ENCODE measurements around the gene SACM1L. TPM values are rescaled to one million over a fixed set of nuclear protein-coding genes. Genes with fewer than 3 reads are reported as not detected.

SACM1L gene
- total and polyA plus RNA-seq, 2 of the 8 experiments (the other 6 are each of a cell fraction or from before 2014, with no cell fraction given), result 20.1 to 61.0 TPM

- Histone ChIP-seq H4K5ac (ENCODE audit: insufficient read length, low read depth, low read length) (no peak overlapping the region), H3K14ac (ENCODE audit: insufficient read length) (no peak overlapping the region), H2BK20ac (ENCODE audit: low read length) (no peak overlapping the region), H2AK5ac (ENCODE audit: low read depth, low read length) (no peak overlapping the region), H3K23me2 (ENCODE audit: low read depth, low read length) (no peaks in the 10 kb centered on the region), H4K91ac (replicated peaks; ENCODE audit: insufficient read length, low read length) (no peak overlapping the region), H2BK12ac (ENCODE audit: low read depth, low read length) (no peak overlapping the region), H3K4me1 (replicated peaks in 1 of 4; ENCODE audit: control insufficient read depth in 3 of 4, insufficient read depth in 4 of 4, low read length in 3 of 4) (no peaks in the 10 kb centered on the region), H3K36me3 (ENCODE audit: control insufficient read depth in 2 of 4, insufficient read depth in 4 of 4, low read length in 3 of 4) (peaks cover 0 to 43% (median 10%) of the 10 kb centered on the region in 4 experiments; a peak in 7 of 8 replicates), H2BK120ac (replicated peaks; ENCODE audit: low read depth, low read length) (no peak overlapping the region), H3K9ac (replicated peaks in 1 of 4; ENCODE audit: extremely low read depth in 1 of 4, low read depth in 3 of 4, low read length in 3 of 4) (no peak overlapping the region), H3K4ac (replicated peaks; ENCODE audit: insufficient read length, low read depth, low read length) (no peak overlapping the region), H2BK5ac (ENCODE audit: low read depth, low read length) (no peak overlapping the region), H3K79me2 (ENCODE audit: control insufficient read depth in 1 of 2, insufficient read depth in 2 of 2, low read length in 2 of 2) (no peaks in the 10 kb centered on the region), H3K23ac (ENCODE audit: insufficient read length) (no peak overlapping the region), H2AFZ (ENCODE audit: low read length) (no peak overlapping the region), H4K20me1 (replicated peaks in 1 of 2; ENCODE audit: control insufficient read depth in 1 of 2, insufficient read depth in 2 of 2, low read length in 2 of 2) (no peaks in the 10 kb centered on the region), H3K9me3 (ENCODE audit: insufficient read depth in 2 of 2, low read depth in 1 of 2, low read length in 1 of 2) (no peaks in the 10 kb centered on the region), H3K4me2 (ENCODE audit: insufficient read depth in 1 of 2, low read depth in 2 of 2, low read length in 2 of 2) (no peak overlapping the region), H2BK15ac (ENCODE audit: low read length) (no peak overlapping the region), H3K27me3 (replicated peaks in 1 of 4; ENCODE audit: control insufficient read depth in 3 of 4, extremely low read depth in 1 of 4, insufficient read depth in 3 of 4, low read length in 3 of 4) (no peaks in the 10 kb centered on the region), H3K79me1 (ENCODE audit: low read depth, low read length) (no peaks in the 10 kb centered on the region), H3K18ac (ENCODE audit: extremely low read depth, low read length) (no peak overlapping the region), H3K56ac (replicated peaks; ENCODE audit: insufficient read length, low read depth, low read length) (no peak overlapping the region), H4K8ac (ENCODE audit: extremely low read depth, insufficient read depth, low read length) (no peak overlapping the region), H3K27ac (ENCODE audit: low read depth, low read length) (no peak overlapping the region), H3K4me3 (ENCODE audit: extremely low read depth in 1 of 4, insufficient read depth in 2 of 4, low read depth in 3 of 4, low read length in 4 of 4) (no peak overlapping the region)
- ChIA-PET CTCF (ENCODE audit: partially characterized antibody) (interaction anchor here (0.6 to 0.9 kb wide), 3 partner anchors 9 to 14 kb away, joined by 3 to 4 read pairs (median 3); no protein-coding TSS in a partner anchor), POLR2A (ENCODE audit: partially characterized antibody) (no interaction called here)
- DNase-seq (ENCODE audit: low read depth in 1 of 2, low spot score in 2 of 2) (no peak), FAIRE-seq (no peak)
- WGBS, 2 experiments (ENCODE audit: extremely low coverage in 1 of 2, insufficient coverage in 1 of 2, insufficient read length in 1 of 2, insufficient replicate concordance in 2 of 2, low coverage in 1 of 2, low lambda C conversion rate in 2 of 2, missing lambda C conversion rate in 1 of 2), result 88% methylated on average over 3 of the region's 3 CpGs; no CpG with 5 or more reads in 1 of the 2 experiments
- TF ChIP-seq CHD1 (IDR thresholded peaks at IDR 0.05; ENCODE audit: low read depth, low read length) (no peak), SRF (IDR thresholded peaks at IDR 0.05; ENCODE audit: low read depth, low read length) (no peak), HDAC6 (IDR thresholded peaks at IDR 0.05; ENCODE audit: low read depth, low read length) (no peak), POLR2A (IDR thresholded peaks at IDR 0.05; ENCODE audit: control extremely low read depth in 1 of 2, low read depth in 2 of 2, low read length in 2 of 2) (no peak), MAFK (IDR thresholded peaks at IDR 0.05; ENCODE audit: low read depth, low read length) (no peak), POU5F1 (IDR thresholded peaks at IDR 0.05; ENCODE audit: low read depth, low read length) (no peak), TAF7 (optimal IDR thresholded peaks at IDR 0.05; ENCODE audit: borderline replicate concordance, low read depth, low read length) (no peak)
These were observed 30.7 kb downstream of the SACM1L start for GRCh38 chr3:45719655-45720487.

All from H1 (cell line).